Left renal pelvis (tissue), 4 donors: ENCODE data around the gene ZNF683. TPM values are rescaled to one million over a fixed set of nuclear protein-coding genes. Genes with fewer than 3 reads are reported as not detected.

Experiments used
- DNase-seq, 4 donors: peaks; one replicate each; pipeline ENCODE4 v3.0.0-alpha.2; 2013; ENCODE audit warnings: low read depth in 4 of 4, low spot score in 3 of 4
- polyA plus RNA-seq, 4 donors: library from polyadenylated mRNA; unstranded; fragments of 120-200 nt; gene quantifications; one replicate each; pipeline ENCODE4 v1.2.1, GENCODE V29; 2013; ENCODE audit not compliant: insufficient read length in 4 of 4

Gene ZNF683
- polyA plus RNA-seq, 4 donors = not detected

DNA sequence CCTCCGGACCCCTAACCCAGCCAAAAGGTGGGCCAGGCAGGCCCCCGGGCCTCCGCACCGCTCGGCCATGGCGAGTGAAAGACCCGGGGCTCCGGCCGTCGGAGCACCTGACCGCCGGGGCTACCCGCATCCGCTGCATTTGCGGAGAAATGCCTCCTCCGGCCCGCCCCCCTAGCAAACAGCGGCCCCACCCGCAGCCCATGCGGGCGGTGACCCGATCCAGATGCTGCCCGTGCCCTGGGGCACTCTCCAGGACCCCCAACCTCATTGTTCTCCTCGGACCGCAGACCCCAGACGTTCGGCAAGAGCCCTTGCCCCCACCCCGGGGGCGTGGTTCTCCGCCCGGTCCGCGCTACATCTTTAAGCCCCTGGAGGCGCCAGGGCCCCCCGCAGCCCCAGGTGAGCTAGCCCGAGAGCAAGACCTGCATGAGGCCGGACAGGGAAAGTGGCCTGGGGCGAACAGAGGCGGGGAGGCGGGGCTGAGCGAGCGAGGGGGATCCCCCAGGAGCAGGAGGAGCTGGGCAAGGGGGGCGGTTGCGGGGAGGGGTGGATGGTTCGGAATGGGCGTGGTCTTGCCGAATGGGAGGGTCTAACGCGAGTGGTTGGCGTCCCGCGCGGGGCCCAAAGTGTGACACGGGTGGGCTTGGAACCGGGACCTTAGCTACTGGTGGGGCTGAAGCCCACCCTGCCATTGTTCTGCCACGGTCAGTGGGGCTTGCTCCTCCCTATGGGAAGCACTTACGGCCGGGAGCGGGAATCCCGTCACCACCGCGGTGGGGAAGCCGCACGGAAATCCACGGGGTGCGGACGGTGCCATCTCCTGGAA is 12.4 kb downstream of the ZNF683 start:
- no peak for DNase-seq

- no peak for DNase-seq
These were observed 13.9 kb downstream of the ZNF683 start for GRCh38 chr1:26358411-26359384.

DNA sequence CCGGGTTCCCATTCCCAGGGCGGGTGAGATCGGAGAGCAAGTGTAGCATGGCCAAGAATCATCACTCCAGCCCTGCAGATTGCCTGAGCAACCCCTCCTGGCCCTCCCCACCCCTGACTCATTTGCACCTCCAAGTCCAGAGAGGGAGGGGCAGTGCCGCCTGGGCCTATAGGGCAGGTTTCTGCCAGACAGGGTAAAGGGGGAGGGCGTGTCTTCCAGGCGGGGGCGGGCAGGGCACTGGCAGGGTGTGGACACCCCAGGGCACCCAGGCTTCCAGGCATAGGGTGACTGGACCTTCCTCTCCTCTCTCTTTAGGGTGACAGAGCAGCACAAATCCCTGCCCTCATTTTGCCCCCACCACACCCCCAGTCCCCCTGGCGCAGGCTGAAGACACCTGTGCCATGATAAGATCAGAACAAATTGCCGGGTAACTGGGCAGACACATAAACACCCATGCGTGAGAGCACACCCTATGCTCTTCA is 15.4 kb downstream of the ZNF683 start:
- no peak for DNase-seq

- DNase-seq = no peak
These were observed 16.4 kb downstream of the ZNF683 start for GRCh38 chr1:26356106-26356505.

- no peak for DNase-seq
These were observed 17.6 kb downstream of the ZNF683 start for GRCh38 chr1:26354972-26355371.

DNA sequence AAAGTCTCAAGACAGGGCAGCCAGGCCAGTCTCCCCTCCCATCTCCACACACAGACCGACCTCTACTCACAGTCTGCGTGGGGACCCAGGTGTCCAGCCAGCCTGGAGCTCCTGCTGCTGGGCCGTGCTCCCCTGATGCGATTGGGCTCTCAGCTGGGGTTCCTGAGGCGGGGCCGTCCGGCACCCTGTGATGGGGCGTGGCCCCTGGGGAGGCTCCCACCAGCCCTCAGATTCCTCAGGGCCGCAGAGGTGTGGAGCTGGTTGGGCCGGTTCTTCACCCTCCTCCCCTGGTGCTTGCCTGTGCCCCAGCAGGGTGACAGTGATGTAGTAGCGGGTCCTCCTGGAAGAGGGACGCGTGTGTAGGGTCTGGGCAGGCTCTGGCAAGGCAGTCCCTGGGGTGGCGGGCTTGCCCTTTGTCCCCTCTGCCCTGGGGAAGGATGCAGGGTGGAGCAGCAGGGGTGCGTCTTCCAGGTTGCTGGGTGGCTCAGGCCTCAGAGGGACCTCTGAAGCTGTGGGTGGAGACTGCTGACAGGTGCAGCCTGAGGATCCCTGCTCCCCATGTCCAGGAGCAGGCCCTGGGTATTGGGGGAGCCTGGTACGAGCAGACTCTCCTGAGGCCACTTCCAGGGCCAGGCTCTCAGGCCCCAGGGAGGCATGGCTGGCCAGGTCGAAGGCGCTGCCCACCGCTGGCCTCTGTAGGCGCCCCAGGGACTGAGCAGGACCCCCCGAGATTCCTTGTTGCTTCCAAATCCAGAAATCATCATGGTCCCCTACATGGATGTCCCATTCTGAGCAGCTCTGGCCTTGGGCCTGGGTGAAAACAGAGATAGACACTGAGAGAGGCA is 18.4 kb downstream of the ZNF683 start, which contains the start of gene CRYBG2:
Gene CRYBG2, minus strand, starts transcription at position 155 of the 845 bp plus-strand sequence. CDS start 7,473 bp downstream, outside the sequence.
- no peak for DNase-seq

DNA sequence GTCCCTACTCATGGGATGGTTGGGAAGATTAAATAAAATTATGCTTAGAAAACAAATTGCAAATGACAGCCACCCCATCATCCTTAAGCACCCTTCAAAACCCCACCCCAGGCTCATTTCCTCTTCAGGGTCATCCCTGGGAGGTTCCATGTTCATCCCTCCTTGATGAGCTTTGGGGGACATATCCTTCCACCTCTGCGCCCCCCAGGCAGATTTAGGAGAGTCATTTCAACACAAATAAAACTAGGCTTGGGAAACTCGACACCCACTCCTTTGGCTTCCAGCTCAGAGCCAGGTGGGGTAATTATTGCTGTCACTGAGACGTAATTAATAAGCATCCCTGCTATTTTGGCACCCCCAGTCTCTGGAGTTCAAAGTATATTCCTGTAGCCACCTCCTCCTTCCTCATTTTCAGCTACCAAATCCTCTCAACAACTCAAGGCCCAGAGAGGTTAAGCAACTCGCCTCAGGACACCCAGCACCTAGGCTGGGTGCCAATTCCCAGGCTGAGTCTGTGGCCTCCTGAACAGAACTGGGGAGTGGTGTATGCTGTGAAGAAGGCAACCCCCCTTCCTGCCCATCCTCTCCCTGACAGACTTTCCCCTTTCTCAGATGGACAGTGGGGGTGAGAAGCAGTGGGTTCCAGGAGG is 19.2 kb downstream of the ZNF683 start:
- DNase-seq = no peak

GRCh38 chr1:26352338-26352679 is 20.2 kb downstream of the ZNF683 start:
- DNase-seq = no peak

DNA sequence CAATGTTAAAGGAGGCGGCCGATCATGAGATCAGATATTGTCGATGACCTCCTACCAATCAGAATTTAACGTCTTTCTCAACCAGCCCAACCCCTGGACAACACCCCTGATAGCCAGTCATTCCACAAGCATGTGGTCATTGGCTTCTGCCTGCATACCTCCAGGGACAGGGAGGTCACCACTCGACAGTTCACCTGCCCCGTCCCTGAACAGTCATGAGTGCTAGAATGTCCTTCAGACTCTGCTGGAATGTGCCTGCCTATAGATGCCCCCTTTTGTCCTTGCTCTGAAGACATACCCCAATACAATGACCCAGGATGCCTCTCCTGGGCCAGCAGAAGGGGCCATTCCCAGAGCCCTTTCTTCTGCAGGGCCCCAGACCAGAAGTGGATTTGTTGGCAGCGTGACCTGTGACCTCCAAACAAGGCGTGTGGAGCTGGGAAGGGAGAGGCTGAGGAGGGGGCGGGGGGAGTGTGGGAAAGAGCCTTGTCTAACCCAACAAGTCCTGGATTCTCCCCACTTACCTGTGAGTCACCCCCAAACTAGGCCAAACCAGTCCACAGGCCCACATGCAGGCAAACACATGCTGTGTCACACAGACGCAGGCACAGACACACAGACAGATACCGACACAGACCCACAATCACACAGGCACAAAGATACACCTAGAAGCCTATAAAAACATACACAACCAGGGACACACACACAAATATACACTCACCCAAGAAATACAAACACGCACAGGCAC is 20.8 kb downstream of the ZNF683 start:
- no peak for DNase-seq

DNA sequence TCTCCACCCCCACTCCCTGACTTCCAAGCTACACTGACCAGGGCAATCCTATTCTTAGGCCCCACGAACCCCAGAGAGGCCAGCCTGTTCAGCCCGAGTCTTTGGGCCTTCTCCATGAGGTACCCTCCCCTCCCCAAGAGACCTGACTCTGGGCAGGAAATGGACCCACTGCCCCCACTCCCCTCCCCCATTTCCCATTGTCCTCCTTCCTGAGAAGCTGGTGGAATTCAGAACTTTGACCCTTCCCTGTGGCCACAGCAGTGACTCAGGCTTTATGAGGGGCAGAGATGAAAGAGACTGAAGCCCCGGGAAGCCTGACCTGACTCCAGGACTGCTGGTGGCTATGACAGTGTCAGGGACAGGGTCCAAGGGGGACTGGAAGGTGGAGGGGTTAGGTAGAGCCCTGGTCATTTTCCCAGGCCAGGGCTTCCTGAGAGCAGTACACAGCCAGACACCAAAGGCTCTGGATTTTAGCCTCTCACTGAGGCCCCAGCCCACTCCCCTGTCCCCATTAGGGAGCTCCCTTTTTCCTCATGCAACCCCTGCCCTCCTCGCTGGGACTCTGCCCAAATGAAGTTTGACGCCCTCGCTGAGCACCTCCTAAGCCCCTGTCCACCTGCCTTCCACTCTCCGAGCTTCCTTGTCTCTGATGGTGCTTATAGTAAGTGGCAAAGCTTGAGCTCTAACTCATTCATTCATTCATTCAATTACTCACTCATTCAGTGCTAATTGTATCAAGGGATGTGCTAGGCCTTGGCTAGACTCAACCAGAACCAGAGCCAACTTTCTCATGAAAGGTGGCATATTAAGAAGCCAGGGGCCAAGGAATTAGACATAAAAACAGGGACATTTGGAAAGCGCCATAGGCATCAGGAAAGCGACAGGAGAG is 21.6 kb downstream of the ZNF683 start:
- DNase-seq = no peak

GRCh38 chr1:26350343-26350700 is 22.2 kb downstream of the ZNF683 start:
- DNase-seq = no peak

DNA sequence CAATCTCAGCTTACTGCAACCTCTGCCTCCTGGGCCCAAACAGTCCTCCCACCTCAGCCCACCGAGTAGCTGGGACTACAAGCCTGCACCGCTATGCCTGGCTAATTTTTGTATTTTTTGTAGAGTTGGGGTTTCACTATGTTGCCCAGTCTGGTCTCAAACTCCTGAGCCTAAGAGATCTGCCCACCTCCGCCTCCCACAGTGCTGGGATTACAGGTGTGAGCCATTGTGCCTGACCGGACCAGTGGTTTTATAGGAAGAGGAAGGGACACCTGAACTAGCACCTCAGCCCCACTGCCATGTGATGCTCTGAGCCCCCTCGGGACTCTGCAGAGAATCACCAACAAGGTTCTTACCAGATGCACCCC is 22.7 kb downstream of the ZNF683 start:
- DNase-seq = no peak

- no peak for DNase-seq
These were observed 23.2 kb downstream of the ZNF683 start for GRCh38 chr1:26349188-26349876.

DNA sequence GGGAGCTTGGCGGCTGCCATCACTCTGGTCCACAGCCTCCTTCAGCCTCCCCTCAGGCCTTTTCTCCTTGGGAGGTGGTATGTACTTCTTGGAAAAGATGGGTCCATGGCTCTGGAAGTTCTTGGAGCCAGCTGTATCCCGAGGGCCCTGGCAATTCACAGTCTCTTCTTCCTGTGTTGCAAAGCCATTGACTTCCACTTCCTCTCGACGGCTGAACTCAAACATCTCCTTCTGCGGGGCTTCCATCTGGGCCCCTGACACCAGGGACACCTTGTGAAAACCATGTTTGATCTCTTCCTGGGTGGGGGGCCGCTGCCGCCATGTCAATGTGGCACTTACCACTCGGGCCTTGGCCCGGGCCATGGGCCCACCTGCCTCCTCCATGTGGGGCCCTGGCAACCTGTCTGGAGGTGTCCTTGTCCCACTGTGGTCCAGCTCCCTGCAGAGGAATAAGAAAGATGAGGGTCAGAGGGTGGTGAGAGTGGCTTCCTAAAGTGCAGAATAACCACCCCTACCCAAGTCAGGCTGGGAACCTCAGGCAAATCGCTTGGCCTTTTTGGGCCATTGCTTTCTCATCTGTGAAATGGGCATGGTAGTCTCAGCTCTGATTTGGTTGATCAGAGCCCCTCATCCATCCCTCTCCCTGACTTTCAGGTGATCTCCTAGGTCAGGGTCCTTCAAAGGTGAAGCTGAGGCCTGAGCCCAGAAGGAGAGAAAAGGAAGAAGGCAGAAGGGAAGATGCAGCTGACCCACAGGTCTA is 26.1 kb downstream of the ZNF683 start:
- DNase-seq = no peak

DNA sequence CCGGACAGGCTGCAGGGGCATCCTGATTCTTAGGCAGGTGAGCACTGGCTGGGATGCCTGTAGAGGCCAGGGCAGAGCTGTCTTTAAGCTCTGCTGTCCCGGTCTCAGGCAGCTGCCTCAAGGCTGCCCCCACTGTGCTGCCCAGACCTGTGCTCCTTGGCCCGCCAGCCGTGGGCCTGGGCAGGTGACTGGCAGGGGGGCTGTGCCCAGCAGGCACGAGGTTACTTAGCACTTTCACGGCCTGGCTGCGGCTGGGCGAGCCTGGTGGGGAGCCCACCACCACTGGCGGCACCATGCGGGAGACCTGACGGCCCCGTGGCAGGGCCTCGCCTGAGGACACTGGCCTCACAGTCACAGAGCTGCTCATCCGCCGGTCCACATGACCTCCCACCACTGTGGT is 26.8 kb downstream of the ZNF683 start:
- no peak for DNase-seq

DNA sequence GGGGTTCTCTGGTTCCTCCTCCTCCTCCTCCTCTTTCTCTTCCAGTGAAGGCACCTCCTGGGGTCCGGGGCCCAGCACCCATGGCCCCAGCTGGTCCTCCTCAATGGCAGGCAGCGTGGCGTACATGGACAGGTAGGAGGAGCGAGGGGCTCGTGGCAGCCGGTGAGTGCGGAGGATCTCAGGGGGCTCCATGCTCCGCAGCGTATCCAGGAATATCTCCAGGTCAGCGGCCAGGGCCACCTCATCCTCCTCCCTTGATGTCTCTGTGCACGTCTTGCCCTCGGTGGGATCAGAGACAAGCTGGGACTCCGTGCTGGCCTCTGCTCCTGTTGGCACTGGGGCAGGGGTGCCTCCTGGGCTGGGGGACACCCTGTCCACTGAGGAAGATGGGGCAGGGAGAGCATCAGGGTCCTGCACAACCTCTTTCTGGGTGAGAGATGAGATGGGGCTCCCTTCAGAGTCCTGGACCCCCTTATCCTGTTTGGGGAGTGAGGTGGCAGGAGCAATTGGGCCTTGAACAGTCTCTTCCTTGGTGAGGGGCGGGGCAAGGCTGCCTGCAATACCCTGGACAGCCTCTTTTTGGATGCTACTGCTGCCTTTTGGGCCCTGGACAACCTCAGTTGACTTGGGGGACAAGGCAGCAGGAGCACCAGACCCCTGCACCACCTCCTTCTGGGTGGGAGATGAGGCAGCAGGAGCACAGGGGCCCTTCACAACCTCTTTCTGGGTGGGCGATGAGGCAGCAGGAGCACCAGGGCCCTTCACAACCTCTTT is 28.2 kb downstream of the ZNF683 start:
- no peak for DNase-seq
